Sciatic nerve (tissue), 2 donors: Measurements from ENCODE around the gene SORCS2. TPM values are rescaled to one million over a fixed set of nuclear protein-coding genes. Genes with fewer than 3 reads are reported as not detected.
A peak's percentile ranks its signal among the peaks of the same experiment; 100 is the strongest.

Experiments
- ATAC-seq: fragments of 200-7000 bp; cut with Tn5 transposase; one replicate; pipeline ENCODE4 v1.9.1; 2020; ENCODE audit warnings: mild to moderate bottlenecking, moderate library complexity
- DNase-seq: peaks from one replicate; pipeline ENCODE4 v3.0.0-alpha.2; 2020; ENCODE audit warnings: low spot score
- intact Hi-C: fragments of 100-400 bp; cut with DNase I; formaldehyde crosslinking; loops from one replicate; pipeline ENCODE4 v1.14.2; 2022
- total RNA-seq: library from RNA; stranded (reverse); fragmentation: NEBNext Ultra II Directional; extraction: Animal tissue kit (Norgen Biotek cat#: 25700); gene quantifications from one replicate; pipeline ENCODE4 v1.2.1, GENCODE V29; 2021
- donor health status: DM: no; HTN: no; CAD: no.
- donor health status: DM: no; HTN: no; CAD: no.

SORCS2 gene
- total RNA-seq, 1 donor from 2014 or later, result 52.5 TPM

DNA sequence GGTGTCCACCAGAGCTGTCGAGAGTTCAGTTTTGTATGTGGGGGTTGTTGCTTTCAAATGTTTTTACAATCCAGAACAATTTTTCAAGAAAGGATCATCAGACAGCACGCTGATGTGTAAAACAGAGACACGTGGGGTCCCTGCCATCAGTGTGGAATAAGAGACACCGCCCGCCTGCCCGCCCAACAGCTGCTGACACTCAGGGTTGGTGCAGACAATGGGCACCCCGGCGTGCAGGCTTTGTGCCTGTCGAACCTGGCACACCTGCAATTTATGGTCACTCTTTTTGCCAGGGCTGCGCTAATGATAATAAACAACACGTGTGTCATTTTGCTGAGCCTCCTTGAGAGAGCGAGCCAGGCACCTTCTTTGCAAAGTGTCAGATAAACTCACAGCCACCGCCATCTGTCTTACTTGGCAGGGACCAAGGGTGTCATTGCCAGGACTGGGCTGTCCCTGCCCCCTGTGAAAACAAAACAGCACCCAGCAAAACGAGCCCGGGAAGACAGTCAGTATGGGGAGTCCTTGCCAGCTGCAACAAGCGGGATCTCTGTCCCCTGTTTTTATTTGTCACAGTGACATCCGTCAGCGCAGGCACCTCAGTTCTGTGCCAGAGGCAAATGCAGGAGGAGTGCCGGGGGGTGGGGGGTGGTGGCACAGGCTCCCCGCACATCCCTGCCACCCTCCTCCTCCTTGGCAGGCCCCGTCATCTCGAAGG lies 173.3 kb downstream of the SORCS2 start:
- ATAC-seq (no peak), DNase-seq (no peak)

DNA sequence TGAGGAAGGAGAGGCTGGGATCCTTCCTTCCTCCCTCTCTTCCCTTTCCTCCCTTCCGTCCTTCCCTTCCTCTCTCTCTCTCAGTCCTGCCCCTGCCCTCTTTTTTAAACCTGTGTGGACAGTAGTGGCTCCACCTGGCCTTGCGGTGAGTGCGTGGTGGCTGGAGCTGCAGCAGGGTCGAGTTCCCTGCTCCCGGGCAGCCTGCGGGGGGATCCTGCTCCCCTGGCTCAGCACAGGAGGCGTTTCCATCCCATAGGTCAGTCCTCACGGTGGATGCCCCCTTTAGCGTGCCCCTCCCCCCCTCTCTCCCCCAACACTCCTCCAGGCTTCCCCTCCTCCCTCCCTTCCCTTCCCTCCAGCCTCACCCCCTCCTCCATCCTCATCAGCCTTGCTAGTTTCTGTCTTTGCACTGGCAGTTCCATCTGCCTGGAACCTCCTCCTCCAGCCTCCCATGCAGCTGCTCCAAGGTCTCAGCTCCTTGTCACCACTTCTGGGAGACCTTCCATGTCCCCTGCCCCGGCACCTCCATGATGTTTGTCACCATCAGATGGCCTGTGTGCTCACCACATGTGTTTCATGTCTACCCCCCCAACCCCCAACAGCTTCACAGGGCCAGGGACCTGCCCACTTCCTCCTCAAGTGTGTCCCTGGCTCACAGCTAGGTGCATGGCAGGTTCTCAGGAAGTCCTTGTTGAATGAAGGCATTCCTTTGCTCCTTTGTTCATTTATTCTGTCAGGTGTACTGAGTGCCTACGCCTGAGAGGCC lies 174.0 kb downstream of the SORCS2 start:
- DNase-seq, result no peak
- no peak for ATAC-seq
- intact Hi-C loops, result no loop called here

More for the DNA sequence above, 173.3 kb downstream of the SORCS2 start:
- intact Hi-C loops, result no loop called here

DNA sequence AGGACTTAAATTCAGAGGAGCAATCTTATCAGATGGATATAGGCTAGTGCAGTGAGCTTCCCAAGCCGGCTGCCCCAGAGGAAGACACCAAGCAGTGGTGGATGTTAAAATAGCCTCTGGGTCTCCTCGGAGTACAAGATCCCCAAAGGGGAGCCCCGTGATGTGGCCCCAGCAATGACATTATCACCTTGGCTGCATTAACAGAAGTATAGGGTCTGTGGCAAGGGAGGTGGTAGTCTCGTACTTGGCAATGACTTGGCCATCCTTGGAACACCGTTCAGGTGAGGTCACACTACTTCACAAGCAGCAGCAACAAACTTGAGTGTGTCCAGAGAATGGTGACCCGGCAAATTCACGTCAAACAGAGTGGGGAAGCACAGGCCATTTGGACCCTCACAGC lies 174.6 kb downstream of the SORCS2 start:
- ATAC-seq (no peak), DNase-seq (no peak)
- intact Hi-C loops, result no loop called here

DNA sequence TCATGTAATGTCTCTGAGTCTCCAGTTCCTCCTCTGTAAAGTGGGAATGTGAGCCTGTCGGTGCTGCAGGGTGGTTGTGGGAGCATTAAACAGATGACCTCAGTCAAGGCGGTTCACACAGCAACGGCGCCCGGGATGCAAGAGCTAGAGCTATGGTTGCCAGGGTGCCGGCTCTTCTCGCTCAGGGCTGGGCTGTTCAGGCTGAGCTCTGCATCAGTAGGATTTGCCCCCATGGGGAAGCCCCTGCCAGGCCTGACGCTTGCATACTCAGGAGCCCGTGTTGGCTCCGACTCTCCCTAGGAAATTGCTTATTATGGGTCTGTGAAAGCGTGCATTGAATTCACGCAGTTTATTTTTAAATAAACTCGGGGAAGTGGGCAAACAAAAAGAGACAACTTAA lies 175.1 kb downstream of the SORCS2 start:
- intact Hi-C loops, result no loop called here
- ATAC-seq (no peak), DNase-seq (no peak)

DNA sequence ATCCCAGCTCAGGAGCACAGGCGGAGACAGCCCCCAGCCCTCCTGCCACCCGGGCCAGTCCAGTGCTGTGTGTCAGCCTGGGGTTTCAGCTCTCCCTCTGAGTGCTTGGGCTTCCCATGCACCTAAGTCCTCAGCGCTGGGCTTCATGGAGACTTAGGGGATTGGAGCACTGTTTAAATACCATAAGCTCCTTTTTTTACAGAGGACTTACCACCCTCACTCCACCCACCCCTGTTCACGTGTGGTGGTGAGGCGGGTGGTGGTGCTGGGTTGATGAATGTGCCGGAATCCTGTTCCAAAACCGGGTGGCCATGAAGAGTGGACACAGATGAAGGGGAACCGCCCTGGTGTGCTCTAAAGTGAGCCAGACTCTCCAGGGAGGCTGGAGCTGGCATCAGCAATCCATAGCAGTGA lies 175.5 kb downstream of the SORCS2 start:
- ATAC-seq (no peak), DNase-seq (no peak)
- intact Hi-C loops, result no loop called here

DNA sequence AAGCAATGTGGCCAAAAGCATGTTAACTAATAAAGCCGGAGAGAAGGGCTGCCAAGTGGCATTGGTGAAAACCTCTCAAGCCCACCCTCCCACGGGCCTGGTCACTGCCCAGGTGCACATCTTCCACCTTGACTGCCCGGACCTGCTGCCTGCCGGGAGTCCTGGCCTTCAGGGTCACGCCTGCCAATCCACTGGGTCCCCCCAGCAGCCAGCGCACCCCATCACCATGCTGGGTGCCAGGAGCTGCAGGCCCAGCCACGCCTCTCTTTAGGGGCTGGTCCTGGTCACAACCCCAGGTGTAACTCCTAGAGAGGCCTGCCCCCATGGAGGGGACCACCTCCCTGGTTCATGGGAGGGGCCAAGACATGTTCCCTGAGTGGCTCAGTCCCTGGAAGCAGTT lies 176.0 kb downstream of the SORCS2 start:
- no peak for ATAC-seq
- no peak for DNase-seq
- intact Hi-C loops, result no loop called here

DNA sequence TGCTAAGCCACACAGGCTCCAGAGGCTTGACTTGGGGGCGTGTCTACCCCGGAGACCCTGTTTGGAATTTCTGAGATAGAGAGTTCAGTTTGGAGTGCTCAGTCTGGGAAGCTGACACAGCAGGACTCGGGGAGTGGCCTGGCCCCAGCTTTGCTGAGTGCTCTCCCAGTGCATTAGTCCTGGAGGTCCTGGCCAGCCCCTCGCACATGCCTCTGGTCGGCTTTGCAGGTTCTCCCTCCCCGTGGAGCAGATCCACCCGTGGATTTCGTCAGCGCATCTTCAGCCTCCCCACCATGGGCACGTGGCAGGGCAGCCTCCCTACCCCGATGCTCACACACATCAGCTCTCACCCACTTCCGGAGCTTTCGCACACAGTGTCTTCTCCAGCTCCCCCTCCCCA lies 177.2 kb downstream of the SORCS2 start:
- no peak for DNase-seq
- intact Hi-C loops, result no loop called here
- ATAC-seq, result peak; percentile 8

DNA sequence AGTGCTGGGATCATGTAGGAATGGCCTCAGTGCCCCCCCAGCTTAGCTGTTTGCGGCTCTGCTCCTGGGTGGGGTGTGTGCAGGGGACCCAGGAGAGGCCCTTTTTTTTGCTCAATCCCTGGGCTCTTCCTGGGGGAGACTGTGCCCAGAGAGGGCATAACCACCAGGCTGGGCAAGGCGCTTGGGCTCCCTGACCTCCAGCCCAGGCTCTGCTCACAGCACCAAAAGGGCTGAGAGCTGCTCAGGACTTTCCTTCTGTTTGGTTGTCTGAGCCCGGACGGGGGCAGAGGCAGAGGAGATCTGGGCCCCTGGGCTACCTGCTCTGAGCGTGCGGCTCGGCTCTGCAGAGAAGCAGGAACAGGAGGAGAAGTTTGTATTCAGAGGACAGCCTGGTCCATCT lies 177.7 kb downstream of the SORCS2 start:
- intact Hi-C loops, result no loop called here
- ATAC-seq (no peak), DNase-seq (no peak)

DNA sequence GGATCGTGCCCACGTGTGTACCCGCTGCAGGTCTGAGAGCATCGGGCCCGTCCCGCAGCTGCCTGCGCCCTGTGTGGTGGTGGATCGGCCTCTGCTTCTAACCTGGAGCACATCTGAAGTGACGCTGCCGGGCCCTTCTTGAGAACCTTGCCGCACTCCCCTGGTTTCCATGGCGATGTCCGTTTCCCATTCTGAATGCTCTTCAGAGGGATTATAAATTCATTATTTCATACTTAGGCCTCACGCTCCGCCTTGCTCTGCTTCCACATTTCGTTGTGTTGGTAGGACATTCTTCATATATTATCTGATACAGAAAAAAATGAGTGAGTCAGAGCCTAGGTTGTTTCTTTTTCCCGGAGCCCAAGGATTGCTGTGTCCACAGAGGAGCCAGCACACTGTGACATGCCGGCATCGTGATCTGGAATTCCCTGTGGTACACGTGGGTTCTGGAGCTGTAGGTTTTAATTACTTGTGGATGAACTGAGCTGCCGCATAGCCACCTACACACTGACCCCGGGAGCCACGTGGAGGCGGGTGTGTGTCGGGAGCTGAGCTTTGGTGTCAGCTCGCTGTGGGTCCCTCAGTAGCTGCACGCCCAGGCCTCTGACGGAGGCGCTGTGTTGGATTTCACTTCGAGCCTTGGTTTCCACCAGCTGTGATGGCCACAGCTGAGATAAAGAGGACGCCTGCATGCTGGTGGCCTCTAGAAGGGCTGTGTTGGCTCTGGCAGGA lies 179.0 kb downstream of the SORCS2 start:
- intact Hi-C loops, result no loop called here
- DNase-seq, result no peak
- ATAC-seq, result peak; percentile 48

DNA sequence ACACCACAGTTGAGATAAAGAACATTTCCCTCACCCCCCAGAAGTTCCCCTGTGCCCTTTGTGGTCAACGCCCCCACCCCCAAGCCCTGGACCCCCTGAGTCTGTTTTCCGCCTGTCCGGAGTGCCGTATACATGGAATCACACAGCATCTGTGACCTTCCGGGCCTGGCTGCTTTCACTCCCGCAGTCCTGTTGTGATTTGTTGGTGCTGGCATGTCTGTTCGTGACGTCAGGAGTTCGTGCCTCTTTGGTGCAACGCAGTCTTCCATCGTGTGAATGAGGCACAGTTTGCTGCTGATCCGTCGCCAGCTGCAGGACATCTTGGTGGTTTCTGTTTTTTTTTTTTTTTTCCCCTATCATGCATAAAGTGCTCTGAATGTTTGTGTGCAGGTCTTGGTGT lies 180.3 kb downstream of the SORCS2 start:
- DNase-seq (no peak), ATAC-seq (no peak)
- intact Hi-C loops, result no loop called here

DNA sequence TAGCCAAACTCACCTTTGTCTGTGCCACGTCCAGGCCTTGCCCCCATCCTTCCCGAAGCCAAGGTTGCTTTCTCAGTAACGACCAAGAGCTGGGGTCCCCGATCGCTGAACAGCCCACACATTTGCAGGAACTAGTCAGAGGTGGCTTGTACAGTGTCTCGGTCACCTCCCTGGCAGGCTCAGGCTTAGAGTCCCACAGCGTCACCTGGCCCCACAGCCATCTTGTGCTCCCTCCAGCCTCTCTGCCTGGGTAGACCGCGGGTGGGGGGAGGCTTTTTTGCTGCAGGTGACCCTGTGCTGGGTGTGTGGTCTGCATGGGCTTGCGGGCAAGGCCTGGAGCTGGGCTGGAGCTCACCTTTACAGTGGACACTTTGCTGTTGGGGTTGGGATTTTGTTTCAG lies 182.2 kb downstream of the SORCS2 start:
- ATAC-seq, result no peak
- no peak for DNase-seq
- intact Hi-C loops, result no loop called here

DNA sequence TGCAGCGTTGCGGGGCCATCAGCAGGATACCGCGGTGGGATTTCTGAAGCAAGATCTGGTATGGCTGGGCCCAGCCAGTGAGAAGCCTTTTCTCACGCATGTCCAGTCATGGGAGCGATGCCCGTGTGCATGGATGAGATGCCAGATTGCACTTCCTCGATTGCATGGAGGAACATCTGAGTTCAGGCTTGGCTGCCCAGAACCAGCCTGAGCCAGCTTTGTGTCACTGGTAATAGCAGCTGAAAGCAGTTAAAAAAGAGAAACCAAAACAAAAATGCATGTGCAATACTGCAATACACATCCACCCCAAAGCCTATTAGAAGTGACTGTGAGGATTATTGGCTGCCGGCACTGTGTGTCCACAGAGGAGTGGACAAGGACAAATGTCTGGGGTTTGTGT lies 183.1 kb downstream of the SORCS2 start:
- intact Hi-C loops, result no loop called here
- ATAC-seq (peak; percentile 74), DNase-seq (no peak)

DNA sequence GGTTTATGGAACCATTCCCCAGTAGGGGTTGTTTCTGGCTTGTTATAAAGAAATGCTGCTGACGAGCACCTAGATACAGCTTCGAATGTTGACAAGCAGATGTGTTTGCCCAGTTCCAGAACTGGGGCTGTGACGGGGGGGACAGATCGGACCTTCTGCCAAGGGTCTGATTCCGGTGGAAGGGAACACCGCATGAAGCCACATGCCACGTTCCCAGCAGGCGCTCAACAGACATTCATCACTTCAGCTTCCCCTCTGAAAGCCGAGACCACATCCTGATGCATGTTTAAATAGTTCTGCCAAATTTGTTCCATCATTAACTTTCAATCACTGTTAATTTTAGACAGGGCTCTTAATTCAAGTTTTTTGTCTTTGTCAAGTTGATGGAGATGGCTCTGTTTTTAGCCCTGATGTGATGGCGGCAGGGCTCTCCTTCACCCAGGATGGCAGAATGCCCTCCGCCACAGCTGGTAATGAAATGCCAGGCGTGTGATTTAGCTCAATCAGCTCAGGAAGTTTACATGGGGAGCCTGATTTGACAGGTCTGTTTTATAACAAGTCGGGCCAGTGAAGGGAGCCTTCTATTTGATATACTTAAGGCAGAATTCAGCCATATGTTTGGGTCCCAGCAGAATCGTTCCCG lies 185.0 kb downstream of the SORCS2 start:
- no peak for ATAC-seq
- DNase-seq, result no peak
- intact Hi-C loops, result no loop called here

DNA sequence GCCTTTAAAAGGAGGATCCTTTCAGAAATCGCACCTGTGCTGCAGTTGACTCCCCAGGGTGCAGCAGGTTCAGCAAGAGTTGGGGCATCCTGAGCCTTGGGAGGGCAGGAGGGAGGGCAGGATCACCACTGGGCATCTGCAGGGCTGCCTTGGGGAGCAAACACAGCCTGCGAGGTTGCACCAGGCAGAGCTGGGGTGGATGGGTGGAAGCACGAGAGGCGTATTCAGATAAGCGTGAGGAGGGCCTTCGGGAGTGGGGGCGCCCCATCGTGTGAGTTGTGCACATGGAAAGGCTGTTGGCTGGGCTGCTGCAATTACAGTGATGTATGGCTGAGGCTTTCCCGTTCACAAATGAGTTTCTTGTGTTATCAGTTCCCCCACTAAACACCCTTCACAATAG lies 186.8 kb downstream of the SORCS2 start:
- ATAC-seq (no peak), DNase-seq (no peak)
- intact Hi-C loops, result no loop called here

DNA sequence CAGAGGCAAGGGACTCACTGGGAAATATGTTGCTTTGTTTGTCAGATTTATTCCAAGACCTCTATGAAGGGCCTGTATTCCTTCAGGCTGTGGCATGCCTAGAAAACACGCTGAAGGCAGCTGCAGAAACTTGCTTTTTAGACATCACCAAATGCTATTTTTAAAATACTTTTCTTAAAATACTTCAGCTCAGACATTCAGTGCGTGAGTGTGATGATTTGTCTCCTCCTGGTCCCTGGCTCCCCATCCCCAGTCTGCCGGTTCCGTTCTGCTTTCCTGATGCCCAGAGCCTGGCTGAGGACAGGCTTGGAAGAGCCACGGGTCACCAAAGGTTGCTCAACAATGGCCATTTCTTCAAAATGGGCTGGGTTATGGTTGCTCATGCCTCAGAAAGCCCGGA lies 187.4 kb downstream of the SORCS2 start:
- ATAC-seq, result no peak

DNA sequence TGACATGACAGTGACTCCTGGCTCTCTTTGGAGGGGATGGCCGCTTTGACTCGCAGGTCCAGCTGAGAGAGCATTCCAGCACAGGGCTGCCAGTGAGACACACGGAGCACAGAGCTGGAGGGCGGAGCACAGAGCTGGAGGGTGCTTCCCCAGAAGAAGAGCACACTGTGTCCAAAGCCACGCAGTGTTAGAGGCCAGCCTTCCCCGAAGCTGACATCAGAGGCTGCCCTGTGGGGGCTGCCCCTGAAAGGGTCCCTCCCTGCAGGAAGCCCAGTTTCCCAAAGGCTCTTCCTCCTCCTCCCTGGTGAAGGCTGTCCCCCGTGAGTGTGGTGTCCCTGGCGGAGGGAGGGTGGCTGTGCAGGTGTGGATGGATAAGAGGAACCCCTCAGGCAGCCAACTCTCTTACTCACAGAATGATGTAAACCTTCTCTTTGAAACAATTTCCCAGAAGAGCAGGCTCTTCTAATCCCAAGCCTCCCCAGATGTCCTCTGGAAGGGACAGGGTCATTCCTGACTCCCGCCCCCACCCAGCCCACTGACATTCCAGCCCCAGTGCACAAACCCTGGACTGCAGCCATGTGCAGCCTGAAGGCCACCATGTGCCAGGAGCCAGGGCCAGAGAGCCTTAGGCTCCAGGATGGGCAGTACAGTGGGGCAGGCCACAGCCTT lies 189.0 kb downstream of the SORCS2 start:
- peak; percentile 59 for DNase-seq

More for the DNA sequence above, 187.4 kb downstream of the SORCS2 start:
- intact Hi-C loops, result no loop called here
- DNase-seq, result peak; percentile 10

DNA sequence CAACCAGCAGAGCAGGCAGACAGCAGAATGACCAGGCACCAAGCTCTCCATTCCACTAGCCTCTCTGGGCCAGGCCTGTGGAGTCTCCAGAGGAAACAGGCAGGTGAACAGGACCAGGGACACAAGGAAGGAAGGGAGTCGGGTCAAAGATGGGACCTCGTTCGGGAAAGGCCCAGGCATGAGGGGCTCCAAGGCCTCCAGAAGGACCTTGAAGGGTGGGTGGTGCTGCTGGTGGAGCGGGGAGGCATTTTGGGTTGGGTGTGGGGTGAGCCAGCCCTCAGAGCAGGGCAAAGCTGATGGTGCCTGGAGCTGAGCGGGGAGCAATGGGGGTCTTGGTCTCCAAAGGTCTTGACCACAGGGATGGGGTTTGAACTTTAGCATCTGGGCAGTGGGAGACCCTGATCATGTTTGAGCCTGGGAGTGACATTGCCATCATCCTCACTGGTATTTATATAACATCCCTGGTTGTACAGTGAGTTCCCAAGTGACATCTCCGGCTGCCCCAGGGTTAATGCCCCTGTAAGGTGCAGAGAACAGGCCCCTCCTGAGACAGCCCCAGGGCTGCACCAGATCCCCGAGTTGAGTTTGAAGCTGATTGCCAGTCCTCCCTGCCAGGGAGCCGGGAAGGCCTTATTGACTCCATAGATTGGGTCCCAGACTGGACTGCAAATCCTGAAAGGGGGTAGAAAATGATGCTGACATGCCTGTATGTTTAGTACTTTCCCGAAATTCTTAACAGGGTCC lies 189.7 kb downstream of the SORCS2 start:
- DNase-seq (peak; percentile 42), ATAC-seq (no peak)
- intact Hi-C loops, result no loop called here

More for the DNA sequence above, 189.0 kb downstream of the SORCS2 start:
- intact Hi-C loops, result no loop called here
- peak; percentile 84 for ATAC-seq

DNA sequence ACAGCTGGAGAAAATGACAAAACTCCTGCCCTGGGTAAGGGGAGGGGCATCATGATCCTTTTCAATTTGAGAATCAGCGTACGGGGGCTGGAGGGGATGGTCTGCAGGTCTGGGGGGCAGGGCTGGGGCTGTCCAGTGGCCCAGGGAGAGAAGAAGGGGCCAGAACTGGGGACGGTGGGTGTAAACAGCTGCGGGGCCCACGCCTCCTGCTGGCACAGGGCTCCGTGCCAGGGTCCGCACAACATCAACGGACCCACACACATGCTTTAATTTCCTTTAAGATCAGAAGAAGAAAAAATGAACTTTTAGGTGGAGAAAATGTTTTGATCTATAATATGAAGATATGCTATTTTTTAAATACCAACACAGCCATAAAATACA lies 190.3 kb downstream of the SORCS2 start:
- DNase-seq (peak; percentile 37), ATAC-seq (no peak)
- intact Hi-C loops, result no loop called here
